ENCODE data around the gene SLC6A3. TPM values are rescaled to one million over a fixed set of nuclear protein-coding genes. Genes with fewer than 3 reads are reported as not detected.
"Not testable (repeated sequence)": the region's sequence is repeated elsewhere in the genome, so short reads cannot be mapped to it uniquely, and the experiment has no call there.

Gene SLC6A3
- total RNA-seq, 1 experiment from 2014 or later: not detected

GRCh38 chr5:1477341-1477740 is 32.1 kb upstream of the SLC6A3 start:
- Mint-ChIP-seq H3K27ac (ENCODE audit: unreplicated experiment) (no peak overlapping the region), H3K36me3 (ENCODE audit: insufficient read depth, unreplicated experiment) (peaks cover 21% of the 10 kb centered on the region), H3K4me1 (ENCODE audit: low read depth, unreplicated experiment) (no peaks in the 10 kb centered on the region), H3K9me3 (ENCODE audit: low read depth, unreplicated experiment) (no peaks in the 10 kb centered on the region), H3K27me3 (ENCODE audit: unreplicated experiment) (no peaks in the 10 kb centered on the region), H3K4me3 (ENCODE audit: low read depth, unreplicated experiment) (no peak overlapping the region)
- no TSS peak for BruUV-seq (replicated peaks)
- CTCF ChIA-PET: no interaction called here
- no peak for TF ChIP-seq CTCF (IDR thresholded peaks at IDR 0.05; ENCODE audit: unreplicated experiment)
- no peak for DNase-seq
- intact Hi-C loops (cut with micrococcal nuclease; ENCODE audit: unreplicated experiment): no loop called here

GRCh38 chr5:1476967-1477310 is 31.7 kb upstream of the SLC6A3 start:
- DNase-seq: no peak
- H3K4me1 Mint-ChIP-seq (ENCODE audit: low read depth, unreplicated experiment): no peaks in the 10 kb centered on the region
- H3K36me3 Mint-ChIP-seq (ENCODE audit: insufficient read depth, unreplicated experiment): peaks cover 21% of the 10 kb centered on the region
- no peaks in the 10 kb centered on the region for H3K9me3 Mint-ChIP-seq (ENCODE audit: low read depth, unreplicated experiment)
- no peak for TF ChIP-seq CTCF (IDR thresholded peaks at IDR 0.05; ENCODE audit: unreplicated experiment)
- no peak overlapping the region for H3K4me3 Mint-ChIP-seq (ENCODE audit: low read depth, unreplicated experiment)
- intact Hi-C loops (cut with micrococcal nuclease; ENCODE audit: unreplicated experiment): no loop called here
- BruUV-seq (replicated peaks): no TSS peak
- no peaks in the 10 kb centered on the region for H3K27me3 Mint-ChIP-seq (ENCODE audit: unreplicated experiment)
- CTCF ChIA-PET: no interaction called here
- no peak overlapping the region for H3K27ac Mint-ChIP-seq (ENCODE audit: unreplicated experiment)

GRCh38 chr5:1476181-1476966 is 31.1 kb upstream of the SLC6A3 start:
- Mint-ChIP-seq H3K4me1 (ENCODE audit: low read depth, unreplicated experiment) (no peaks in the 10 kb centered on the region), H3K4me3 (ENCODE audit: low read depth, unreplicated experiment) (no peak overlapping the region), H3K27ac (ENCODE audit: unreplicated experiment) (no peak overlapping the region), H3K9me3 (ENCODE audit: low read depth, unreplicated experiment) (no peaks in the 10 kb centered on the region), H3K36me3 (ENCODE audit: insufficient read depth, unreplicated experiment) (peaks cover 23% of the 10 kb centered on the region), H3K27me3 (ENCODE audit: unreplicated experiment) (no peaks in the 10 kb centered on the region)
- no TSS peak for BruUV-seq (replicated peaks)
- intact Hi-C loops (cut with micrococcal nuclease; ENCODE audit: unreplicated experiment): no loop called here
- CTCF ChIA-PET: no interaction called here
- no peak for DNase-seq
- no peak for TF ChIP-seq CTCF (IDR thresholded peaks at IDR 0.05; ENCODE audit: unreplicated experiment)

GRCh38 chr5:1475544-1475900 is 30.3 kb upstream of the SLC6A3 start:
- H3K27me3 Mint-ChIP-seq (ENCODE audit: unreplicated experiment); H3K4me1 Mint-ChIP-seq (ENCODE audit: low read depth, unreplicated experiment); H3K27ac Mint-ChIP-seq (ENCODE audit: unreplicated experiment); H3K4me3 Mint-ChIP-seq (ENCODE audit: low read depth, unreplicated experiment); H3K9me3 Mint-ChIP-seq (ENCODE audit: low read depth, unreplicated experiment); CTCF ChIA-PET; BruUV-seq (replicated peaks); DNase-seq; intact Hi-C loops (cut with micrococcal nuclease; ENCODE audit: unreplicated experiment): not testable (repeated sequence)
- peaks cover 26% of the 10 kb centered on the region for H3K36me3 Mint-ChIP-seq (ENCODE audit: insufficient read depth, unreplicated experiment)

GRCh38 chr5:1474866-1475543 is 29.8 kb upstream of the SLC6A3 start:
- Mint-ChIP-seq H3K4me1 (ENCODE audit: low read depth, unreplicated experiment) (no peaks in the 10 kb centered on the region), H3K9me3 (ENCODE audit: low read depth, unreplicated experiment) (no peaks in the 10 kb centered on the region), H3K36me3 (ENCODE audit: insufficient read depth, unreplicated experiment) (peaks cover 26% of the 10 kb centered on the region), H3K27ac (ENCODE audit: unreplicated experiment) (no peak overlapping the region), H3K4me3 (ENCODE audit: low read depth, unreplicated experiment) (no peak overlapping the region), H3K27me3 (ENCODE audit: unreplicated experiment) (no peaks in the 10 kb centered on the region)
- CTCF ChIA-PET: no interaction called here
- no TSS peak for BruUV-seq (replicated peaks)
- no peak for DNase-seq
- no peak for TF ChIP-seq CTCF (IDR thresholded peaks at IDR 0.05; ENCODE audit: unreplicated experiment)
- intact Hi-C loops (cut with micrococcal nuclease; ENCODE audit: unreplicated experiment): no loop called here
